Measurements from ENCODE around the gene AQP12B.
"Not testable (repeated sequence)": the region's sequence is repeated elsewhere in the genome, so short reads cannot be mapped to it uniquely, and the experiment has no call there.

DNA sequence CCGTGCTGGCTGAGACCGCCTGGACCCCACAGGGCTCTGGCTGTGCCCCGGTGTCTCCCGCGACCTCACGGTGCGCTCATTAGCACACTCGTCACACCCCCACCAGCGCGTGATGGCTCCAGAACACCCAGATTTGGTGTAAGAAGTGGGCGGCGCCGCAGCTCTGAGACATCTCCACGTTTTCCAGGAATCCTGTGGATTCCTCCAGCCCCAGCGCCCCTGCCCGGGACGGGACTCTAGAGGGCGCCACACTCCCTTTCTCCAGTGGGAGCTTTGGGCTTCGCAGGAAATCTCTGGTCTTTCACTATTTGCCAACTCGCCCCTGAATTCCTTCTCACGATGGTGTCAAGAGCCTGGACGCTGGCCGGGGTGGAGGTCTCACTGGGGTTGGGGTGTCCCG is 7.3 kb downstream of the AQP12B start:
- TF ChIP-seq, protein P1, sequence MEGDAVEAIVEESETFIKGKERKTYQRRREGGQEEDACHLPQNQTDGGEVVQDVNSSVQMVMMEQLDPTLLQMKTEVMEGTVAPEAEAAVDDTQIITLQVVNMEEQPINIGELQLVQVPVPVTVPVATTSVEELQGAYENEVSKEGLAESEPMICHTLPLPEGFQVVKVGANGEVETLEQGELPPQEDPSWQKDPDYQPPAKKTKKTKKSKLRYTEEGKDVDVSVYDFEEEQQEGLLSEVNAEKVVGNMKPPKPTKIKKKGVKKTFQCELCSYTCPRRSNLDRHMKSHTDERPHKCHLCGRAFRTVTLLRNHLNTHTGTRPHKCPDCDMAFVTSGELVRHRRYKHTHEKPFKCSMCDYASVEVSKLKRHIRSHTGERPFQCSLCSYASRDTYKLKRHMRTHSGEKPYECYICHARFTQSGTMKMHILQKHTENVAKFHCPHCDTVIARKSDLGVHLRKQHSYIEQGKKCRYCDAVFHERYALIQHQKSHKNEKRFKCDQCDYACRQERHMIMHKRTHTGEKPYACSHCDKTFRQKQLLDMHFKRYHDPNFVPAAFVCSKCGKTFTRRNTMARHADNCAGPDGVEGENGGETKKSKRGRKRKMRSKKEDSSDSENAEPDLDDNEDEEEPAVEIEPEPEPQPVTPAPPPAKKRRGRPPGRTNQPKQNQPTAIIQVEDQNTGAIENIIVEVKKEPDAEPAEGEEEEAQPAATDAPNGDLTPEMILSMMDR (IDR thresholded peaks at IDR 0.05): not testable (repeated sequence)
- TF ChIP-seq ZFX (IDR thresholded peaks at IDR 0.05; ENCODE audit: borderline replicate concordance): not testable (repeated sequence)
